ENCODE results near the gene SYTL3. TPM values are rescaled to one million over a fixed set of nuclear protein-coding genes. Genes with fewer than 3 reads are reported as not detected.

The SYTL3 gene
- total RNA-seq, 4 donors from 2014 or later = 4.8 to 10.1 (median 7.6) TPM

GRCh38 chr6:158627940-158628211, 22.0 kb upstream of the SYTL3 start:
- H3K36me3 ChIP-seq = peaks cover 15 to 66% (median 56%) of the 10 kb centered on the region in 4 donors
- no peaks in the 10 kb centered on the region for H3K27me3 ChIP-seq
- WGBS = 86% methylated on average over 8 of the region's 9 CpGs
- H3K27ac ChIP-seq (replicated peaks in 1 of 4) = no peak overlapping the region
- H3K4me3 ChIP-seq = no peak overlapping the region
- no peaks in the 10 kb centered on the region for H3K9me3 ChIP-seq
- TF ChIP-seq CTCF (IDR thresholded peaks at IDR 0.05) (no peak), POLR2A (IDR thresholded peaks at IDR 0.05; ENCODE audit: low read depth) (no peak), EP300 (IDR thresholded peaks at IDR 0.05) (no peak), POLR2AphosphoS5 (IDR thresholded peaks at IDR 0.05) (no peak)
- DNase-seq (ENCODE audit: extremely low spot score) = peak; percentile 57
- peaks cover 13 to 25% (median 23%) of the 10 kb centered on the region in 4 donors for H3K4me1 ChIP-seq
- intact Hi-C loops (cut with DNase I) = no loop called here

GRCh38 chr6:158628542-158628941, 21.3 kb upstream of the SYTL3 start:
- peaks cover 15 to 70% (median 59%) of the 10 kb centered on the region in 4 donors for H3K36me3 ChIP-seq
- no peak overlapping the region for H3K27ac ChIP-seq (replicated peaks in 1 of 4)
- H3K27me3 ChIP-seq = no peaks in the 10 kb centered on the region
- intact Hi-C loops (cut with DNase I) = no loop called here
- no peaks in the 10 kb centered on the region for H3K9me3 ChIP-seq
- peak; percentile 60 for DNase-seq (ENCODE audit: extremely low spot score)
- H3K4me3 ChIP-seq = no peak overlapping the region
- H3K4me1 ChIP-seq = peaks cover 13 to 25% (median 23%) of the 10 kb centered on the region in 4 donors
- TF ChIP-seq POLR2AphosphoS5 (IDR thresholded peaks at IDR 0.05) = no peak
- TF ChIP-seq CTCF (IDR thresholded peaks at IDR 0.05) = no peak
- TF ChIP-seq EP300 (IDR thresholded peaks at IDR 0.05) = no peak
- TF ChIP-seq POLR2A (IDR thresholded peaks at IDR 0.05; ENCODE audit: low read depth) = no peak
- WGBS = no CpG with 5 or more reads among the region's 17 CpGs

GRCh38 chr6:158629367-158630221, 20.3 kb upstream of the SYTL3 start:
- peak; percentile 66 for DNase-seq (ENCODE audit: extremely low spot score)
- Histone ChIP-seq H3K27ac (replicated peaks in 1 of 4) (peak overlapping the region in 3 of 4 donors; percentile 62 to 80 (median 72)), H3K27me3 (no peaks in the 10 kb centered on the region), H3K9me3 (no peaks in the 10 kb centered on the region), H3K4me1 (peaks cover 13 to 25% (median 23%) of the 10 kb centered on the region in 4 donors), H3K4me3 (no peak overlapping the region), H3K36me3 (peaks cover 15 to 65% (median 52%) of the 10 kb centered on the region in 4 donors)
- WGBS = 91% methylated on average over 19 of the region's 20 CpGs
- TF ChIP-seq POLR2AphosphoS5 (IDR thresholded peaks at IDR 0.05) (no peak), POLR2A (IDR thresholded peaks at IDR 0.05; ENCODE audit: low read depth) (no peak), EP300 (IDR thresholded peaks at IDR 0.05) (no peak), CTCF (IDR thresholded peaks at IDR 0.05) (peak in 1 of 3 experiments; percentile 8)
- intact Hi-C loops (cut with DNase I) = loop anchor here (10.0 kb wide), 1 partner anchor 65 kb away; no protein-coding TSS in a partner anchor

GRCh38 chr6:158630938-158631616, 18.8 kb upstream of the SYTL3 start:
- intact Hi-C loops (cut with DNase I) = loop anchor here (10.0 kb wide), 1 partner anchor 64 kb away; no protein-coding TSS in a partner anchor
- WGBS = 72% methylated on average over 15 of the region's 19 CpGs
- no peak for TF ChIP-seq EP300 (IDR thresholded peaks at IDR 0.05)
- no peak for TF ChIP-seq POLR2A (IDR thresholded peaks at IDR 0.05; ENCODE audit: low read depth)
- peak in 1 of 2 donors; percentile 61 for TF ChIP-seq POLR2AphosphoS5 (IDR thresholded peaks at IDR 0.05)
- peak overlapping the region; percentile 62 to 80 (median 72) for H3K27ac ChIP-seq (replicated peaks in 1 of 4)
- DNase-seq (ENCODE audit: extremely low spot score) = peak; percentile 90
- H3K9me3 ChIP-seq = no peaks in the 10 kb centered on the region
- H3K4me3 ChIP-seq = peak overlapping the region in 1 of 4 donors; percentile 27
- no peaks in the 10 kb centered on the region for H3K27me3 ChIP-seq
- peaks cover 6 to 63% (median 50%) of the 10 kb centered on the region in 4 donors for H3K36me3 ChIP-seq
- peaks cover 13 to 25% (median 23%) of the 10 kb centered on the region in 4 donors for H3K4me1 ChIP-seq
